ENCODE results near the gene ANO2. TPM values are rescaled to one million over a fixed set of nuclear protein-coding genes. Genes with fewer than 3 reads are reported as not detected.
"Not testable (repeated sequence)": the region's sequence is repeated elsewhere in the genome, so short reads cannot be mapped to it uniquely, and the experiment has no call there.

ANO2 gene
- total RNA-seq, 8 experiments from 2014 or later, result 0.46 to 162 (median 5.5) TPM

DNA sequence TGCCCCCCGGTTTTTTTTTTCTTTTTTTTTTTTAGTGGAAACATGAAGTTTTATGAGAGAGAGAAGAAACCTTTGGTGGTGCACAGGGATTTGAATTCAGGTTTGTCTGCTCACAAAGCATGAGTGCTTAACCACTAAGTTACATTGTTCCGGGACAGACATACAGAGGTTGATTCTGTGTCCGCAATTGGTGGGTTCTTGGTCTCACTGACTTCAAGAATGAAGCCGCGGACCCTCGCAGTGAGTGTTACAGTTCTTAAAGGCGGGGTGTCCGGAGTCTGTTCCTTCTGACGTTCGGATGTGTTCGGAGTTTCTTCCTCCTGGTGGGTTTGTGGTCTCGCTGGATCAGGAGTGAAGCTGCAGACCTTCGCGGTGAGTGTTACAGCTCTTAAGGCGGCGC, 57.2 kb downstream of the ANO2 start:
- H3K4me1 ChIP-seq (replicated peaks in 1 of 2); ATAC-seq (replicated peaks in 6 of 8); H3K27ac ChIP-seq; H3K4me3 ChIP-seq; in situ Hi-C loops (cut with MboI; ENCODE audit: low pct_unique_long_range_greater_than_20kb in 2 of 9, low sequenced_read_pairs in 9 of 9, unreplicated experiment in 9 of 9): not testable (repeated sequence)
- WGBS, 10 experiments, result 0 to 100% (median 82%) methylated on average over 1 to 10 of the region's 16 CpGs; no CpG with 5 or more reads in 3 of the 10 experiments

DNA sequence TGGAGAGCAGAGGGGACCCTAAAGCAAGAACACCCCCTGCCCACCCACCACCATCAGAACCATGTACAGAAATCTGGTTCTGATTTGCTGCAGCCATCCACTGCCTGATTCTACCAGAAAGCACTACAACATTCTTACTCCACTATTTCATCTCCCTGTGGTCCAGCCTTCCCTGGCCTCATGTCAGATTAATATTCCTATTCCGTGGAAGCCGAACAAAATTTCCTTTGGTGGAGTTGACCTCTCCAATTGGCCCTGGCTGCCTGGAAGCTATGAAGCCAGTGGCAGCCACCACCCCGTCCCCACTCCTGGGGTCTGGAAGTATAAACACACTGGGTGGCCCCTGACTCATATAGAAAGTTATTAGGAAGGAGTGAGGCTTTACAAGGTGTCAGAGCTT, 60.2 kb downstream of the ANO2 start:
- in situ Hi-C loops (cut with MboI; ENCODE audit: low pct_unique_long_range_greater_than_20kb in 2 of 9, low sequenced_read_pairs in 9 of 9, unreplicated experiment in 9 of 9), result no loop called here

DNA sequence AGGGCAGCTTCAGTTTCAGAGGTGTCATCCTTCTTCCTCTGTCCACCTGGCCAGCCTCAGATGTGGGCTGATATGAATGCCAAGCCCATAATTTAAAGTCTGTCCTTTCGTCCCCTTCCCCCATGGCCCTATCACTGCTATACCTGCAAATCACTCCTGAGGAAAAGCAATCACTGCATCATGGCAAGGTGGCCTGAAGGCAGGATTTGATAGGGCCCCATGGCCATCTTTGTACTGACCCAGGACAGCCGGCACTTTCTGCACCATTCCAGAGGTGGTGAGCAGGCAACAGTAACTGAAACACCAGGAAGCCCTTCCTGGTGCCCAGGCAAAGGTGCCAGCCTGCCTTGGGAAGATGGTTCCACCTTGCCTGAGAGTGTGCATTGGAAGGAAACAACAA, 60.8 kb downstream of the ANO2 start:
- Histone ChIP-seq H3K4me1 (replicated peaks in 1 of 2) (no peaks in the 10 kb centered on the region), H3K4me3 (no peak overlapping the region), H3K27ac (no peak overlapping the region)
- no peak for ATAC-seq (replicated peaks in 6 of 8)
- in situ Hi-C loops (cut with MboI; ENCODE audit: low pct_unique_long_range_greater_than_20kb in 2 of 9, low sequenced_read_pairs in 9 of 9, unreplicated experiment in 9 of 9), result no loop called here
- WGBS, 10 experiments, result 20% methylated on average over 1 of the region's 2 CpGs; no CpG with 5 or more reads in 9 of the 10 experiments

More for the DNA sequence above, 60.2 kb downstream of the ANO2 start:
- Histone ChIP-seq H3K27ac (no peak overlapping the region), H3K4me1 (replicated peaks in 1 of 2) (no peaks in the 10 kb centered on the region), H3K4me3 (no peak overlapping the region)
- no peak for ATAC-seq (replicated peaks in 6 of 8)
- 0 to 70% (median 33%) methylated on average over 1 to 3 of the region's 3 CpGs; no CpG with 5 or more reads in 3 of the 10 experiments for WGBS, 10 experiments

DNA sequence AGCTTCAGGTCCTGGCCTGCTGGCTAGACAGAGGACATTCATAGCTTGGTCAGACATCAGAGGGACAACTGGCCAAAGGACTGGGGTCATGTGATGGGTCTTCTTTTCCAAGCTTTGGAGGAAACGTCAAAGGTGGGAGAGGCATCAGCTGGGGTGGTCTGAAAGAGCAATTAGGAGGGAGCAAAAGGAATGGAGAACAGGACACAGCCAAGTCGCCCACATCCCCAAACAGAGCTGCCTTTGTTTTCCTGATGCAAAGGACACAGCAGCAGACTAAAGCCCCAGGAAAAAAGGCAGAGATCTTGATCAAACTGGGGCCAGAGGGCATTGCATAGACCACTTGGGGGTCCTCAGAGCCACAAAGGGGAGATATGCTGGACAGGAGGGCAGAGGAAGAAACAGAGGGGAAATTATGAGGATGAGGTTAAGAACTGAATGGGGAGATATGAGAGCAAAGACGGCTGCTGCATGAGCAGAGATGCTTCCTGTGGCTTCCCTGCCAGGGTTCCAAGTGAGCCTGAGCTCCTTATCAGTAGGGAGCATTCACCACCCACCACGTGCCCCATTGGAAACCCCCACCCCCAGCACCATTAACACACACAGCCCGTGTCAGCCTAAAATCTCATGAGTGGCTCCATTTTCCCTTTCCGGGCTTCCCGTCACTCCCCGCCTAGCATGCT, 62.4 kb downstream of the ANO2 start:
- 20 to 80% (median 48%) methylated on average over 1 to 5 of the region's 8 CpGs; no CpG with 5 or more reads in 2 of the 10 experiments for WGBS, 10 experiments
- ATAC-seq (replicated peaks in 6 of 8), result no peak

DNA sequence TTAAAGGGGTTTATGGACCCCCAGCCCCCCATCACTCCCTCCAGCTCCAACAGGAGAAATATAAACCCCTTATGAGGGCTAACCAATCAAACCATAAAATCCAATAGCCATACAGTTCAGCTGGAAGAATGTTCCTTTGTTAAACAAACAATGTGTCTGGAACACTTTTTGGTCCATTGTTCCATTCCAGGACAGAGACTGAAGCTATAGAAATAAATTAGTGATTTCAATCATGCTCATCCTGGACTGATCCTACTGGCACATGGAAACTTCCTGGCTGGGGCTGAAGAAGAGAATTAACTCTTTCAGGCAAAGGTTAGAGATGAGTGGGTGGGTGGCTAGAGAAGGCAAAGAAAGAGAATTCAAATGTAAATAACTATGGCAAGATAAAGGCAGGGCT, 63.4 kb downstream of the ANO2 start:
- Histone ChIP-seq H3K27ac (no peak overlapping the region), H3K4me3 (no peak overlapping the region), H3K4me1 (replicated peaks in 1 of 2) (no peaks in the 10 kb centered on the region)
- in situ Hi-C loops (cut with MboI; ENCODE audit: low pct_unique_long_range_greater_than_20kb in 2 of 9, low sequenced_read_pairs in 9 of 9, unreplicated experiment in 9 of 9), result no loop called here
- ATAC-seq (replicated peaks in 6 of 8), result no peak

More for the DNA sequence above, 62.4 kb downstream of the ANO2 start:
- in situ Hi-C loops (cut with MboI; ENCODE audit: low pct_unique_long_range_greater_than_20kb in 2 of 9, low sequenced_read_pairs in 9 of 9, unreplicated experiment in 9 of 9), result no loop called here
- no peak overlapping the region for H3K27ac ChIP-seq
- H3K4me3 ChIP-seq, result no peak overlapping the region
- H3K4me1 ChIP-seq (replicated peaks in 1 of 2), result no peaks in the 10 kb centered on the region

DNA sequence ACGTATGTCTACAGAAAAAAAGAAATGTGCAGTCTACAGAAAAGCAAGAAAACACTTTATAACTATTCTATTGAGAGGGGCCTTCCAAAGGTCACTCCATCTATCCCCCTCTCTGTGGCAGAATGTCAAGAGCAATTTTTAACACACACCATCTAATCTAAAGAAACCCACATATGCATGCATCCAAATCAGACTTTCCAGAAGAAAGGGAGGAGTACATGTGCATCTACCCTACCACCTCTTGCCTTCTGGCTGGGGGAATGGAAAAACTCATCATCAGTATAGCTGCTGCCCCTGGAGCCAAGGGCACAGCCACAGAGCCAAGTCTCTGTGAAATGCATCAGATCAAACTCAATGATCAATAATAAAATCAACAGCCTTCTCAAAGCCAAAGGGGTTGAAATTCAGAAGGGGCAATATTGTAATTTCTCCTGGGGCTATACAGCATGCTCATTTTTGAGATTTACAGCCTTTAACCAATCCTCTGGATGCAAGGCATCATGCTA, 63.9 kb downstream of the ANO2 start:
- in situ Hi-C loops (cut with MboI; ENCODE audit: low pct_unique_long_range_greater_than_20kb in 2 of 9, low sequenced_read_pairs in 9 of 9, unreplicated experiment in 9 of 9), result no loop called here
- ATAC-seq (replicated peaks in 6 of 8), result no peak
- no peak overlapping the region for H3K27ac ChIP-seq
- H3K4me3 ChIP-seq, result no peak overlapping the region
- 40 to 100% (median 70%) methylated on average over 1 of the region's 1 CpG; no CpG with 5 or more reads in 6 of the 10 experiments for WGBS, 10 experiments
- H3K4me1 ChIP-seq (replicated peaks in 1 of 2), result no peaks in the 10 kb centered on the region

DNA sequence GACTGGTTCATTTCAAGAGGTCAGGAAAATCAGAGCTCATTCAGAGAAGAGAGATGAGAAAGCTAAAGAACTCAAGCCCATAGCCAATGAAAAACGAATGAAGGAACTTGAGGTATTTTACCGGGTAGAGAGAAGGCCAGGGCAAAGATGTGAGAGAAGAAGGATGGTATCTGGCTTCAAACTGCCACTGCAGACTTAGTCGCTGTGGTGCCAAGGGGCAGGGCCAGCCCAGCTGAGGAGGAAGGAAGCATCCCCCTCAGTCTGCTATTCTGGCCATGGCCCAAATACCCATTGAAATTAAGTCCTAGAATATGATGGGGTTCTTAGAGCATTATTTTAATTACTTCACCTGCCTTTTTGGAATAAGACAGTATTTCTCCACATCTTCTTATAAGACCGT, 69.2 kb downstream of the ANO2 start:
- Histone ChIP-seq H3K4me1 (replicated peaks in 1 of 2) (no peaks in the 10 kb centered on the region), H3K4me3 (no peak overlapping the region), H3K27ac (no peak overlapping the region)
- in situ Hi-C loops (cut with MboI; ENCODE audit: low pct_unique_long_range_greater_than_20kb in 2 of 9, low sequenced_read_pairs in 9 of 9, unreplicated experiment in 9 of 9), result no loop called here
- WGBS, 10 experiments, result 21 to 81% (median 71%) methylated on average over 1 to 4 of the region's 4 CpGs; no CpG with 5 or more reads in 1 of the 10 experiments
- no peak for ATAC-seq (replicated peaks in 6 of 8)

DNA sequence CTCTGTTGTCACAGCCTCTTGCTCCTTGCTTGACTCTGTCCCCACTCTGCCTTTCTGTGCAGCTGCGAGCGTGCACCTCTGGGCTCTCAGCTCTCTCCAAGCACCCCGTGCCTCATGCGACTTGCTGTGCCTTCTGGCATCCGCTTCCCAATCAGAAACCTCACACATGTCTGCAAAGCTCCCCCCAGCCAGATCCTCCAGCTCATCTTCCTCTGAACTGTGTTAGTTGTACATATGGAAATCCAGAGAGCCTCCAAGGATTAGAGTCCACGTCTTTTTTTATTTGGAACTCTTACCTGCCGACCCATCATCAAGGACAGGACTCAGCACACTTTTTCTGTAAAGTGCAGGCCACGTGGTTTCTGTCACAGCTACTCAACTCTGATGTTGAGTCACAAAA, 70.5 kb downstream of the ANO2 start:
- 42 to 92% (median 75%) methylated on average over 2 to 7 of the region's 8 CpGs; no CpG with 5 or more reads in 4 of the 10 experiments for WGBS, 10 experiments
- Histone ChIP-seq H3K4me3 (no peak overlapping the region), H3K27ac (no peak overlapping the region), H3K4me1 (replicated peaks in 1 of 2) (no peaks in the 10 kb centered on the region)
- in situ Hi-C loops (cut with MboI; ENCODE audit: low pct_unique_long_range_greater_than_20kb in 2 of 9, low sequenced_read_pairs in 9 of 9, unreplicated experiment in 9 of 9), result no loop called here
- ATAC-seq (replicated peaks in 6 of 8), result no peak

DNA sequence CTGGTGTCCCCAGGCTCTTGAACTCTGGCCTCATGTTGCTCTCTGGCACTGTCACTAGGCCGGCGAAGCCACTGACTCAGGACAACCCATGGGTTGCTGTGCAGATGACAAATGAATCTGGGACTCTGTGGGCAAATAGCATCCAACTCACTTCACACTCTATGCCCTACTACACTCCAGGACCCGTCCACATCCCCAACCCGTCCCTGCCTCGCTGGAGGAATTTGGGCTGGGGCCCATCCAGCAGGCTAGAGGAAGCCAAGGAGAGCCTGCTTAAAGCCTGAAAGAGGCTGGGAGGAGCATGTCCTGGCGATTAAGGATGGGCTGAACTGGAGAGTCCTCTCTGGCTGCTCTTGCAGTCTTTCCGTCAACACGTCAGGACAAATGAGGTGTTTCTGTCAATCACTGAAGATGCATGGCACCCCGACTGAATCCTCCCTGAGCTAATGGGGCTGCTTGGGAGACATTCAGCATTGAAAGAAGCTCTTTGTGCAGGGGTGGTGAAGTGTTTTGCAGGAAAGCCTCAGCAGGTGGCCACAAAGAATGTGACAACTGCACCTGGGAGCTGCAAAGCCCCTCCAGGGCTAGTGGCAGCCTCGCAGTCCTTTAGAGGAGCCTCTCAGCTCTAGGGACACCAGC, 71.7 kb downstream of the ANO2 start:
- H3K4me1 ChIP-seq (replicated peaks in 1 of 2), result no peaks in the 10 kb centered on the region
- no peak for ATAC-seq (replicated peaks in 6 of 8)
- H3K27ac ChIP-seq, result no peak overlapping the region
- H3K4me3 ChIP-seq, result no peak overlapping the region
- WGBS, 10 experiments, result 27 to 100% (median 53%) methylated on average over 1 to 8 of the region's 10 CpGs; no CpG with 5 or more reads in 2 of the 10 experiments
- in situ Hi-C loops (cut with MboI; ENCODE audit: low pct_unique_long_range_greater_than_20kb in 2 of 9, low sequenced_read_pairs in 9 of 9, unreplicated experiment in 9 of 9), result no loop called here

DNA sequence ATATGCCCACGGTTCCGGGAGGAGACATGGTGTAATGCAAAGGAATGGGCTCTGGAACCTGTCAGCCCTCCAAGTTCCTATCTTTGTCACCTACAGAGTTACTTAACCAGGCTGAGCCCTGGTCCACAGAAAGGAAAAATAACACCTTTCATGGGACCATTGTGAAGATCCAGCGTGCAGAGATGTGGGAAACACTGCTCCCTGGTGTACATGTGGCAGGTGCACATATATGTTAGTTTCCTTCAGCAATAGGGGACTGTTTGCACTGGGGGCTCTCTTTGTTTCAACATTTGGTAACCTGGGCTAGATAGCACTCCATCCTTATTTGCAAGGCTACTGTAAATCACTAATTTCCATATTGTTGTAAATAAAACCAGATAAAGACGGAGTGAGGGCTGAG, 72.3 kb downstream of the ANO2 start:
- peak in 3 of 8 experiments; percentile 53 to 73 (median 61) for ATAC-seq (replicated peaks in 6 of 8)
- Histone ChIP-seq H3K27ac (no peak overlapping the region), H3K4me1 (replicated peaks in 1 of 2) (no peaks in the 10 kb centered on the region), H3K4me3 (no peak overlapping the region)
- in situ Hi-C loops (cut with MboI; ENCODE audit: low pct_unique_long_range_greater_than_20kb in 2 of 9, low sequenced_read_pairs in 9 of 9, unreplicated experiment in 9 of 9), result no loop called here
- WGBS, 10 experiments, result 30 to 94% (median 49%) methylated on average over 1 to 3 of the region's 4 CpGs; no CpG with 5 or more reads in 2 of the 10 experiments

DNA sequence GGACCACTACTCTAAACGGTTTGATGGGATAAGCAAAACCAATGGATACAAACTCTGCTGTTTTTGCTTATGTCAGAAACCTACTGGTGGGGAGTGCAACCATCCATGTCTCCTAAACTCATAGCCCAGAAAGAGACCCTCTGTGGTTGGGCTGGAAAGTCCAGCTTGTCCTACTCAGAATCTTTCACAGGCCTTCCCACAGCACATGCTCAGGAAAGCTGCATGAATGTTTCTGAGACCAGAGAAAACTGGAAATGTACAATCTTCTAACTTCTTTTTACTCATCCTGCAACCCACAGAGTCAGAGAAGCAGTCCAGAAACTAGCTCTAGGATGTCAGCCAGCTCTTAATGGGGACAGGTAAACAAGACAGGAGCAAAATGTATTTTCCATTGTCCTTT, 73.3 kb downstream of the ANO2 start:
- in situ Hi-C loops (cut with MboI; ENCODE audit: low pct_unique_long_range_greater_than_20kb in 2 of 9, low sequenced_read_pairs in 9 of 9, unreplicated experiment in 9 of 9), result no loop called here
- 0 to 90% (median 30%) methylated on average over 1 of the region's 1 CpG; no CpG with 5 or more reads in 6 of the 10 experiments for WGBS, 10 experiments
- ATAC-seq (replicated peaks in 6 of 8), result no peak
- Histone ChIP-seq H3K27ac (no peak overlapping the region), H3K4me1 (replicated peaks in 1 of 2) (no peaks in the 10 kb centered on the region), H3K4me3 (no peak overlapping the region)

DNA sequence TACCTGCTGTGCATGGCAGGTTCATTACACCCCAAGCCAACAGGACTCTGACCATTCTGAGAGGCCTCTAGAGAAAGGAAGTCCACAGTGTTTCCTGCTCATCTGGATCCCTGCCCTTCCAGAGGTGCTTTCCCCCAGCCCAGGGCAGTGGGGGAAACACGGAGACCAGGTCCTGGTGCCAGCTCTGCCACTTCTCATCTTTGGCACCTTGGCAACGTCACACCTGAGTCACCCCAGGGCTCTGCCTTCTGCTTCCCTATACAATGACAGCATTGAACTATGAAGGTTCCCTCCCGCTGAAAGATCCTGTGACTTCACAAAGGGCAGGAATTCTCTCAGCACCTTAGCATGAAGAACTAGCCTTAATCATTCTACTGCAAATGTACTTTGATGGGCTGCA, 74.9 kb downstream of the ANO2 start:
- no peak for ATAC-seq (replicated peaks in 6 of 8)
- H3K4me1 ChIP-seq (replicated peaks in 1 of 2), result no peaks in the 10 kb centered on the region
- no peak overlapping the region for H3K4me3 ChIP-seq
- H3K27ac ChIP-seq, result no peak overlapping the region
- in situ Hi-C loops (cut with MboI; ENCODE audit: low pct_unique_long_range_greater_than_20kb in 2 of 9, low sequenced_read_pairs in 9 of 9, unreplicated experiment in 9 of 9), result no loop called here
- WGBS, 10 experiments, result 58 to 100% (median 85%) methylated on average over 1 to 3 of the region's 3 CpGs; no CpG with 5 or more reads in 6 of the 10 experiments

DNA sequence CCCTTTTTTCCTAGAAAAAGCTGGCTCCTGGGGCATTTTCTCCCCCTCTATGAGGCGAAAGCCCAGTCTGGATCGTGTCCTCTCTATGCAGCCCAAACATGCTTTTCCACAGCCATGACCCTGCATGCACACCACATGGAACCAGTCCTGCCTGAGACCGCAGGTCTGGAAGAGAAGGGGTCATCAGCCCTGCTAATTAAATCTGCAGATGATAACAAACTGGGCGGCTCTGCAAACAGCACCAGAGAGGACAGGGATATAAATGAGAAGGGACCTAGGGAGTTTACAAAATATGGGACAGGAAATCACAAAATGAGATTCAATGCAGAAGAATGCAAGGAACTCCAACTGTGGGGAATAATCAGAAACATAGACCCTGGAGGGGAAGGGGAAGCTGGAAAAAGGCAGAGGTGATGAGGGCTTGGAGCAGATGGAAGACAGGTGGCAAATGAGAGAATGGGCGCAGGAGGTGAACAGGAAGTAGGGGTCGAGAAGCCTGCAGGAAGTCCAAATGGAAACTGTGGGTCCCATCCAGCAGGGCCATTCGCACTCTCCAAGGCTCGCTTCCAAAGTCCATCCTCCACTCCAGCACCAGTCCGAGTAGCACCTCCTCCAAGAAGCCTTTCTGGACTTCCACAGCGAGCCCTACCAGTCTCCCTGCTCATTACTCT, 76.3 kb downstream of the ANO2 start:
- ATAC-seq (replicated peaks in 6 of 8), result no peak
- WGBS, 10 experiments, result 47 to 100% (median 86%) methylated on average over 1 to 9 of the region's 10 CpGs
- H3K4me3 ChIP-seq, result no peak overlapping the region
- no peaks in the 10 kb centered on the region for H3K4me1 ChIP-seq (replicated peaks in 1 of 2)
- H3K27ac ChIP-seq, result no peak overlapping the region
- in situ Hi-C loops (cut with MboI; ENCODE audit: low pct_unique_long_range_greater_than_20kb in 2 of 9, low sequenced_read_pairs in 9 of 9, unreplicated experiment in 9 of 9), result no loop called here

All from motor neuron (in vitro differentiated cells).